HTR-8/SVneo (cell line): ENCODE data around the gene ELL3.
"Not testable (repeated sequence)": the region's sequence is repeated elsewhere in the genome, so short reads cannot be mapped to it uniquely, and the experiment has no call there.

ENCODE experiments used
- DNase-seq: peaks from one replicate; pipeline ENCODE4 v3.0.0; 2011; ENCODE audit warnings: low spot score, mixed read lengths; ENCODE audit not compliant: insufficient read length
- FAIRE-seq: peaks from 2 replicates; lab custom pipeline; 2011; peaks lifted over from hg19 to GRCh38; lab: Jason Lieb, UNC

The ELL3 gene

GRCh38 chr15:43776718-43777266 lies at the start of gene ELL3:
TSS of gene ELL3 (minus strand) at chr15:43776966. CDS start at chr15:43776901, 65 bp downstream.
- FAIRE-seq, result no peak
- peak; percentile 71 for DNase-seq

GRCh38 chr15:43826029-43826507 lies 49.3 kb upstream of the ELL3 start:
- DNase-seq, result no peak
- no peak for FAIRE-seq

- not testable (repeated sequence) for FAIRE-seq, DNase-seq
These were observed 48.5 kb upstream of the ELL3 start for GRCh38 chr15:43825305-43825704.

- peak; percentile 59 for FAIRE-seq
- peak; percentile 95 for DNase-seq
These were observed 47.8 kb upstream of the ELL3 start, which contains the start of gene MFAP1 for GRCh38 chr15:43824302-43825246. TSS of gene MFAP1 (minus strand) at chr15:43824690. CDS start at chr15:43824569, 121 bp downstream.

- DNase-seq (no peak), FAIRE-seq (no peak)
These were observed 44.7 kb upstream of the ELL3 start for GRCh38 chr15:43821505-43821904.

- DNase-seq, FAIRE-seq: not testable (repeated sequence)
These were observed 38.3 kb upstream of the ELL3 start for GRCh38 chr15:43815064-43815463.

- FAIRE-seq, result no peak
- DNase-seq, result no peak
These were observed 32.4 kb upstream of the ELL3 start for GRCh38 chr15:43808960-43809678.

- no peak for DNase-seq
- no peak for FAIRE-seq
These were observed 31.7 kb upstream of the ELL3 start for GRCh38 chr15:43808435-43808950.

- not testable (repeated sequence) for DNase-seq, FAIRE-seq
These were observed 25.9 kb upstream of the ELL3 start for GRCh38 chr15:43802676-43803075.

GRCh38 chr15:43800286-43801141 lies 23.7 kb upstream of the ELL3 start, which contains the start of gene HYPK:
TSS of gene HYPK (plus strand) at chr15:43800599. CDS start at chr15:43800623, 24 bp downstream.
- peak; percentile 67 for DNase-seq
- no peak for FAIRE-seq

GRCh38 chr15:43799945-43800285 lies 23.1 kb upstream of the ELL3 start, which contains the start of gene SERINC4:
TSS of gene SERINC4 (minus strand) at chr15:43800220. CDS start at chr15:43799986, 234 bp downstream.
- FAIRE-seq (no peak), DNase-seq (no peak)

- DNase-seq, result no peak
- no peak for FAIRE-seq
These were observed 22.6 kb upstream of the ELL3 start for GRCh38 chr15:43799209-43799944.

- FAIRE-seq, result no peak
- DNase-seq, result no peak
These were observed 19.8 kb upstream of the ELL3 start for GRCh38 chr15:43796566-43796965.

- DNase-seq (no peak), FAIRE-seq (no peak)
These were observed 19.2 kb upstream of the ELL3 start for GRCh38 chr15:43795997-43796396.

- DNase-seq (no peak), FAIRE-seq (no peak)
These were observed 18.4 kb upstream of the ELL3 start for GRCh38 chr15:43795197-43795596.

- DNase-seq (no peak), FAIRE-seq (no peak)
These were observed 17.7 kb upstream of the ELL3 start for GRCh38 chr15:43794269-43795037.

- DNase-seq (no peak), FAIRE-seq (no peak)
These were observed 16.9 kb upstream of the ELL3 start for GRCh38 chr15:43793647-43794046.
